OCI-LY1 (cell line): Measurements from ENCODE around the gene TGIF2LX.
"Not testable (repeated sequence)": the region's sequence is repeated elsewhere in the genome, so short reads cannot be mapped to it uniquely, and the experiment has no call there.

Experiments used
- H2AFZ ChIP-seq: fragments of 200-600 bp; sonication (generic), shearing (Covaris generic); 2 replicates; pipeline ENCODE4 v1.6.0; 2014; ENCODE audit warnings: antibody characterized with exemption, mild to moderate bottlenecking, low read length
- H3F3A ChIP-seq: fragments of 200-600 bp; sonication (generic), shearing (Covaris generic); 2 replicates; pipeline ENCODE4 v1.6.0; 2014; ENCODE audit warnings: mild to moderate bottlenecking, antibody characterized with exemption, low read length, moderate library complexity; ENCODE audit not compliant: insufficient read depth
- H3K27ac ChIP-seq: fragments of 200-600 bp; sonication (generic); 2 replicates; pipeline ENCODE4 v1.5.1; 2014; ENCODE audit warnings: low read length, mixed run types, mild to moderate bottlenecking, low read depth; ENCODE audit not compliant: poor library complexity, severe bottlenecking
- H3K27me3 ChIP-seq: fragments of 200-600 bp; sonication (generic); 2 replicates; pipeline ENCODE4 v1.6.0; 2014; ENCODE audit warnings: antibody characterized with exemption, mild to moderate bottlenecking, low read length, moderate library complexity; ENCODE audit not compliant: insufficient read depth
- H3K36me3 ChIP-seq: fragments of 200-600 bp; sonication (generic); 2 replicates; pipeline ENCODE4 v1.6.1; 2014; ENCODE audit warnings: mild to moderate bottlenecking, antibody characterized with exemption, low read length, moderate library complexity, mixed read lengths; ENCODE audit not compliant: insufficient read depth
- H3K4me1 ChIP-seq: fragments of 200-600 bp; sonication (generic); 2 replicates; pipeline ENCODE4 v1.5.1; 2014; ENCODE audit warnings: mild to moderate bottlenecking, low read length, moderate library complexity; ENCODE audit not compliant: insufficient read depth, severe bottlenecking
- H3K4me2 ChIP-seq: fragments of 200-600 bp; sonication (generic), shearing (Covaris generic); 2 replicates; pipeline ENCODE4 v1.6.1; 2014; ENCODE audit warnings: low read length
- H3K4me3 ChIP-seq: fragments of 200-600 bp; sonication (generic); 2 replicates; pipeline ENCODE4 v1.5.1; 2014; ENCODE audit warnings: low read length, low read depth, mild to moderate bottlenecking, mixed read lengths; ENCODE audit not compliant: poor library complexity, severe bottlenecking
- H3K79me2 ChIP-seq: fragments of 200-600 bp; shearing (Covaris generic); 2 replicates; pipeline ENCODE4 v1.6.1; 2016; ENCODE audit warnings: mixed run types, low read length, mixed read lengths; ENCODE audit not compliant: insufficient read depth
- H3K9ac ChIP-seq: fragments of 200-600 bp; sonication (generic), shearing (Covaris generic); 2 replicates; pipeline ENCODE4 v1.6.1; 2014; ENCODE audit warnings: mild to moderate bottlenecking, low read length, mixed read lengths
- H3K9me2 ChIP-seq: fragments of 200-600 bp; sonication (generic), shearing (Covaris generic); 2 replicates; pipeline ENCODE4 v1.6.1; 2014; ENCODE audit warnings: low read depth, mild to moderate bottlenecking, low read length, mixed read lengths
- H3K9me3 ChIP-seq: fragments of 200-600 bp; shearing (Covaris generic); 2 replicates; pipeline ENCODE4 v1.6.1; 2014; ENCODE audit warnings: low read length, mixed read lengths
- H4K20me1 ChIP-seq: fragments of 200-600 bp; sonication (generic), shearing (Covaris generic); 2 replicates; pipeline ENCODE4 v1.6.0; 2016; ENCODE audit warnings: mild to moderate bottlenecking, low read length; ENCODE audit not compliant: insufficient read depth

Gene TGIF2LX

GRCh38 chrX:89921665-89922064 lies at the start of gene TGIF2LX:
Gene TGIF2LX (plus strand): TSS chrX:89921908. CDS start chrX:89922086, 178 bp downstream.
- H3K9ac ChIP-seq, H4K20me1 ChIP-seq, H2AFZ ChIP-seq, H3K9me3 ChIP-seq, H3F3A ChIP-seq, H3K9me2 ChIP-seq, H3K4me1 ChIP-seq, H3K27me3 ChIP-seq, H3K36me3 ChIP-seq, H3K27ac ChIP-seq, H3K4me2 ChIP-seq, H3K4me3 ChIP-seq, H3K79me2 ChIP-seq: not testable (repeated sequence)

GRCh38 chrX:89922338-89922934 lies 728 bp downstream of the TGIF2LX start:
- H3F3A ChIP-seq, H3K9me2 ChIP-seq, H3K27ac ChIP-seq, H3K4me3 ChIP-seq, H3K4me1 ChIP-seq, H3K27me3 ChIP-seq, H3K36me3 ChIP-seq, H3K4me2 ChIP-seq, H3K9ac ChIP-seq, H3K79me2 ChIP-seq, H3K9me3 ChIP-seq, H2AFZ ChIP-seq, H4K20me1 ChIP-seq: not testable (repeated sequence)

DNA sequence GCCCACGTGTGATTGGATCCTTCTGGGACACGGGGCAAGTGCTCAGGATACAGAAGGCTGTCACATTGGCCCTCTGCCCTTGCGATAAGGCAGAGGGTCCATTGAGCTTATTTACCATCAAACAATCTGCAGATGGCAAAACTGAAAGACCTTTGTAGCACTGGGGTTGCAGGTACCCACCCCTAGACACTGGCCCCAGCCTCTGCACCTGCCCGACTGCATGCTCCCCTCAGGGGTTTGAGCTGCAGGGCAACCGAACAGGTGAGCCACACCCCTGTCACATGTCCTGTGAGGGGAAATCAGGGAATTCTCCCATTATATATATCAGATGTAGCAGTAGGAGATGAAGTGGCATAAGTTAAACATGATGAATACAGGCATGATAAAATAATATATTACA lies 21.4 kb downstream of the TGIF2LX start:
- H3K4me1 ChIP-seq, H3F3A ChIP-seq, H3K9ac ChIP-seq: not testable (repeated sequence)

GRCh38 chrX:89965588-89965987 lies 43.9 kb downstream of the TGIF2LX start:
- not testable (repeated sequence) for H2AFZ ChIP-seq, H3K4me2 ChIP-seq

More for the DNA sequence above, 21.4 kb downstream of the TGIF2LX start:
- H3K27ac ChIP-seq, H4K20me1 ChIP-seq, H3K9me3 ChIP-seq, H2AFZ ChIP-seq, H3K4me3 ChIP-seq, H3K36me3 ChIP-seq, H3K79me2 ChIP-seq, H3K9me2 ChIP-seq, H3K4me2 ChIP-seq, H3K27me3 ChIP-seq: not testable (repeated sequence)

More at GRCh38 chrX:89965588-89965987, 43.9 kb downstream of the TGIF2LX start:
- H3K9me2 ChIP-seq, H3K9ac ChIP-seq, H3F3A ChIP-seq, H3K27ac ChIP-seq, H4K20me1 ChIP-seq, H3K4me3 ChIP-seq, H3K4me1 ChIP-seq, H3K36me3 ChIP-seq, H3K9me3 ChIP-seq, H3K27me3 ChIP-seq, H3K79me2 ChIP-seq: not testable (repeated sequence)
